Kidney (tissue), 14 donors: ENCODE measurements around the gene SIX4. TPM values are rescaled to one million over a fixed set of nuclear protein-coding genes. Genes with fewer than 3 reads are reported as not detected.

Experiments
- DNase-seq, 5 donors: peaks; one replicate each; pipeline ENCODE4 v3.0.0-alpha.2; 2013 to 2020
- FAIRE-seq: peaks from 2 replicates; lab custom pipeline; 2012; peaks lifted over from hg19 to GRCh38; lab: Jason Lieb, UNC
- H3K27ac ChIP-seq, 2 donors: one replicate each; pipeline ENCODE4 v1.7.0; 2013; ENCODE audit warnings: low read depth in 2 of 2, low read length in 2 of 2, inconsistent platforms in 1 of 2
- H3K27me3 ChIP-seq: one replicate; pipeline ENCODE4 v1.7.1; 2013; ENCODE audit warnings: low read length, inconsistent platforms; ENCODE audit not compliant: control insufficient read depth, insufficient read depth
- H3K36me3 ChIP-seq, 3 donors: one replicate each; pipeline versions ENCODE4 v1.7.0 to v1.7.1; 2013; ENCODE audit warnings: low read length in 3 of 3, control low read depth in 1 of 3, inconsistent platforms in 1 of 3; ENCODE audit not compliant: insufficient read depth in 3 of 3, control insufficient read depth in 2 of 3
- H3K4me1 ChIP-seq, 3 donors: one replicate each; pipeline versions ENCODE4 v1.7.0 to v1.7.1; 2013; ENCODE audit warnings: low read length in 3 of 3, inconsistent platforms in 1 of 3, low read depth in 1 of 3; ENCODE audit not compliant: control insufficient read depth in 2 of 3, insufficient read depth in 2 of 3
- H3K4me3 ChIP-seq, 3 donors: one replicate each; pipeline versions ENCODE4 v1.7.0 to v1.8.1; 2013; ENCODE audit warnings: low read length in 3 of 3, control low read depth in 1 of 3, inconsistent platforms in 1 of 3
- H3K9ac ChIP-seq, 3 donors: one replicate each; pipeline versions ENCODE4 v1.7.0 to v1.7.1; 2013; ENCODE audit warnings: low read length in 3 of 3, control low read depth in 1 of 3, inconsistent platforms in 1 of 3
- H3K9me3 ChIP-seq, 3 donors: one replicate each; pipeline versions ENCODE4 v1.7.0 to v1.7.1; 2013; ENCODE audit warnings: low read length in 3 of 3, control low read depth in 1 of 3, inconsistent platforms in 1 of 3; ENCODE audit not compliant: control insufficient read depth in 2 of 3, insufficient read depth in 1 of 3
- CTCF ChIP-seq: IDR thresholded peaks from 3 replicates; pipeline ENCODE4 v1.5.1; 2012; ENCODE audit warnings: mild to moderate bottlenecking, moderate library complexity, borderline replicate concordance; ENCODE audit not compliant: insufficient read depth; ENCODE audit errors: extremely low read depth
- intact Hi-C: fragments of 100-400 bp; cut with DNase I; formaldehyde crosslinking; loops from one replicate; pipeline ENCODE4 v1.11.1; 2022
- polyA plus RNA-seq: library from polyadenylated mRNA; stranded (reverse); fragments of 350-450 nt; fragmentation: Illumina TruSeq; extraction: RNeasy Lipid Tissue Mini Kit (QIAGEN cat#74804); gene quantifications from one replicate; pipeline ENCODE4 v1.2.3, GENCODE V29; 2014; ENCODE audit warnings: low read depth, low replicate concordance; ENCODE audit not compliant: insufficient read depth
- total RNA-seq: library from RNA; stranded (reverse); fragmentation: NEBNext Ultra II Directional; extraction: Animal tissue kit (Norgen Biotek cat#: 25700); gene quantifications from one replicate; pipeline ENCODE4 v1.2.1, GENCODE V29; 2021
- donor health status: control.
- donor health status: control.
- donor health status: control.
- donor health status: control.
- donor health status: control.
- donor health status: DM: yes; HTN: yes; CAD: no.
- donor health status: Normal renal cell carcinoma (clear cell type).

The SIX4 gene
- total and polyA plus RNA-seq, 2 donors from 2014 or later, result 0.75 to 2.8 TPM

GRCh38 chr14:60677701-60678100, 46.5 kb downstream of the SIX4 start:
- Histone ChIP-seq H3K36me3 (no peaks in the 10 kb centered on the region), H3K27me3 (no peaks in the 10 kb centered on the region), H3K9me3 (no peaks in the 10 kb centered on the region), H3K4me1 (no peaks in the 10 kb centered on the region), H3K9ac (no peak overlapping the region), H3K4me3 (no peak overlapping the region), H3K27ac (no peak overlapping the region)
- FAIRE-seq, result no peak
- no peak for DNase-seq
- TF ChIP-seq CTCF, result no peak
- intact Hi-C loops, result no loop called here

GRCh38 chr14:60670989-60671388, 53.2 kb downstream of the SIX4 start:
- no peaks in the 10 kb centered on the region for H3K36me3 ChIP-seq

GRCh38 chr14:60668431-60669112, 55.6 kb downstream of the SIX4 start:
- Histone ChIP-seq H3K9ac (no peak overlapping the region), H3K9me3 (no peaks in the 10 kb centered on the region), H3K4me1 (no peaks in the 10 kb centered on the region), H3K27ac (no peak overlapping the region), H3K36me3 (no peaks in the 10 kb centered on the region), H3K4me3 (no peak overlapping the region), H3K27me3 (no peaks in the 10 kb centered on the region)
- FAIRE-seq (no peak), DNase-seq (no peak)
- intact Hi-C loops, result no loop called here
- no peak for TF ChIP-seq CTCF

More at GRCh38 chr14:60670989-60671388, 53.2 kb downstream of the SIX4 start:
- no peak overlapping the region for H3K27ac ChIP-seq
- no peak overlapping the region for H3K4me3 ChIP-seq
- H3K4me1 ChIP-seq, result no peaks in the 10 kb centered on the region
- TF ChIP-seq CTCF, result no peak
- H3K27me3 ChIP-seq, result no peaks in the 10 kb centered on the region
- FAIRE-seq, result no peak
- no peak overlapping the region for H3K9ac ChIP-seq
- DNase-seq, result no peak
- intact Hi-C loops, result no loop called here
- no peaks in the 10 kb centered on the region for H3K9me3 ChIP-seq

- H3K36me3 ChIP-seq, result no peaks in the 10 kb centered on the region
- DNase-seq, result peak in 1 of 5 donors; percentile 13
- H3K9ac ChIP-seq, result no peak overlapping the region
- TF ChIP-seq CTCF, result no peak
- no peak overlapping the region for H3K4me3 ChIP-seq
- no peaks in the 10 kb centered on the region for H3K27me3 ChIP-seq
- H3K9me3 ChIP-seq, result no peaks in the 10 kb centered on the region
- H3K4me1 ChIP-seq, result no peaks in the 10 kb centered on the region
- intact Hi-C loops, result no loop called here
- H3K27ac ChIP-seq, result no peak overlapping the region
- FAIRE-seq, result no peak
Measured at GRCh38 chr14:60665177-60665550, 59.0 kb downstream of the SIX4 start.
